ENCODE results near the gene GMPPA. TPM values are rescaled to one million over a fixed set of nuclear protein-coding genes. Genes with fewer than 3 reads are reported as not detected.

GMPPA gene
- total RNA-seq, 1 experiment from 2014 or later: 32.0 TPM

- Histone ChIP-seq H3K56ac (ENCODE audit: insufficient read length, low read depth, low read length) (no peak overlapping the region), H2BK20ac (ENCODE audit: low read depth, low read length, poor library complexity, severe bottlenecking) (no peak overlapping the region), H4K20me1 (ENCODE audit: control insufficient read depth, insufficient read depth, insufficient read length) (no peaks in the 10 kb centered on the region), H2BK12ac (ENCODE audit: insufficient read length, low read depth, low read length) (no peak overlapping the region), H3K14ac (ENCODE audit: insufficient read depth, low read length) (no peak overlapping the region), H3K4ac (ENCODE audit: low read depth, low read length) (no peak overlapping the region), H3K23ac (ENCODE audit: insufficient read length, low read depth, low read length) (no peak overlapping the region), H3K79me1 (ENCODE audit: insufficient read depth, low read depth, low read length, poor library complexity, severe bottlenecking) (no peaks in the 10 kb centered on the region), H2BK5ac (ENCODE audit: insufficient read length, low read length) (no peak overlapping the region), H4K5ac (ENCODE audit: insufficient read length, low read depth, low read length) (no peak overlapping the region), H3K27me3 (ENCODE audit: insufficient read depth, low read length) (no peaks in the 10 kb centered on the region), H2AK5ac (ENCODE audit: insufficient read length, low read length) (no peak overlapping the region), H2AFZ (ENCODE audit: low read length) (no peak overlapping the region), H3T11ph (ENCODE audit: low read length) (no peak overlapping the region), H2BK120ac (ENCODE audit: low read depth, low read length, poor library complexity, severe bottlenecking) (no peak overlapping the region), H3K4me1 (ENCODE audit: insufficient read depth, low read length) (peaks cover 8% of the 10 kb centered on the region; the same call in 1 of the 2 replicates), H2BK15ac (ENCODE audit: low read depth, low read length) (no peak overlapping the region), H3K27ac (ENCODE audit: insufficient read length, low read depth, low read length) (no peak overlapping the region), H3K18ac (ENCODE audit: insufficient read length, low read depth, low read length) (no peak overlapping the region), H3K23me2 (ENCODE audit: insufficient read length, low read depth, low read length, poor library complexity, severe bottlenecking) (peaks cover 12% of the 10 kb centered on the region), H4K8ac (replicated peaks; ENCODE audit: insufficient read length, low read depth, low read length) (no peak overlapping the region), H3K9ac (ENCODE audit: extremely low read depth, insufficient read length, low read length) (no peak overlapping the region), H3K79me2 (ENCODE audit: insufficient read depth, low read length) (no peaks in the 10 kb centered on the region), H3K9me3 (ENCODE audit: control insufficient read depth, low read depth, low read length) (no peaks in the 10 kb centered on the region), H4K91ac (ENCODE audit: insufficient read length, low read depth, low read length) (no peak overlapping the region), H3K4me2 (ENCODE audit: insufficient read depth, insufficient read length, low read length) (no peak overlapping the region)
- TF ChIP-seq CTCF (conservative IDR thresholded peaks at IDR 0.05): no peak
- no peak overlapping the region; a peak in 1 of 5 replicates for H3K4me3 Mint-ChIP-seq
- DNase-seq: no peak
- H3K27me3 Mint-ChIP-seq (ENCODE audit: low read depth): peaks cover 4% of the 10 kb centered on the region
- H3K36me3 Mint-ChIP-seq (ENCODE audit: insufficient read depth in 1 of 3, low read depth in 3 of 3): peaks cover 14 to 28% (median 21%) of the 10 kb centered on the region in 3 experiments
- WGBS (ENCODE audit: extremely low coverage, insufficient read length, low lambda C conversion rate): no CpG with 5 or more reads among the region's 32 CpGs
- peak overlapping the region in 1 of 3 experiments; percentile 92; a peak in 2 of 7 replicates for H3K27ac Mint-ChIP-seq
- H3K9me3 Mint-ChIP-seq: peaks cover 0 to 1% of the 10 kb centered on the region in 2 experiments; a peak in 3 of 5 replicates
- peaks cover 33 to 37% of the 10 kb centered on the region in 2 experiments for H3K4me1 Mint-ChIP-seq
Measured at GRCh38 chr2:219538956-219539788, 40.5 kb downstream of the GMPPA start.
